Activated T-cell treated with anti-CD3 and anti-CD28 coated beads, Interleukin-2, amount 50 U/mL, for 72 hours (primary cell): ENCODE results near the gene CFAP119. TPM values are rescaled to one million over a fixed set of nuclear protein-coding genes. Genes with fewer than 3 reads are reported as not detected.
A peak's percentile ranks its signal among the peaks of the same experiment; 100 is the strongest.

Experiments used
- ATAC-seq, 2 donors: fragments of 150-1000 bp; cut with Tn5 transposase; replicated peaks in 1 of 2; 2 replicates each; pipeline ENCODE4 v1.10.0; 2021; ENCODE audit warnings: moderate library complexity in 2 of 2, mild to moderate bottlenecking in 1 of 2
- DNase-seq, 2 donors: peaks; one replicate each; pipeline ENCODE4 v3.0.0; 2021 to 2022; ENCODE audit warnings: mixed read lengths in 1 of 2
- H3K27ac Mint-ChIP-seq: one replicate; pipeline ENCODE4 v1.8.0; 2022; ENCODE audit warnings: mild to moderate bottlenecking, moderate library complexity, mixed read lengths
- H3K27me3 Mint-ChIP-seq: one replicate; pipeline ENCODE4 v1.8.0; 2022; ENCODE audit warnings: low read depth, mixed read lengths
- H3K36me3 Mint-ChIP-seq, 2 donors: one replicate each; pipeline ENCODE4 v1.8.0; 2022; ENCODE audit warnings: mixed read lengths in 2 of 2, mild to moderate bottlenecking in 1 of 2; ENCODE audit not compliant: insufficient read depth in 2 of 2
- H3K4me1 Mint-ChIP-seq: one replicate; pipeline ENCODE4 v1.8.0; 2022; ENCODE audit warnings: low read depth, mixed read lengths
- H3K4me3 Mint-ChIP-seq, 2 donors: one replicate each; pipeline ENCODE4 v1.8.0; 2022; ENCODE audit warnings: mild to moderate bottlenecking in 2 of 2, mixed read lengths in 2 of 2, moderate library complexity in 2 of 2
- H3K9me3 Mint-ChIP-seq, 2 donors: one replicate each; pipeline ENCODE4 v1.8.0; 2022; ENCODE audit warnings: mixed read lengths in 2 of 2
- total RNA-seq, 2 donors: library from RNA; stranded (reverse); gene quantifications; one replicate each; pipeline ENCODE4 v1.2.3, GENCODE V29; 2022

CFAP119 gene
- total RNA-seq, 2 donors from 2014 or later, result 3.2 to 4.7 TPM

GRCh38 chr16:30720694-30721093 lies 41.2 kb downstream of the CFAP119 start:
- Mint-ChIP-seq H3K27ac (peak overlapping the region; percentile 36), H3K27me3 (no peaks in the 10 kb centered on the region), H3K36me3 (peaks cover 22 to 61% of the 10 kb centered on the region in 2 donors), H3K4me1 (peaks cover 11% of the 10 kb centered on the region), H3K9me3 (peaks cover 0 to under 1% of the 10 kb centered on the region in 2 donors), H3K4me3 (no peak overlapping the region)
- DNase-seq (no peak), ATAC-seq (no peak)

- no peak overlapping the region for H3K27ac Mint-ChIP-seq
- H3K4me1 Mint-ChIP-seq, result peaks cover 17% of the 10 kb centered on the region
- peaks cover 0 to 3% of the 10 kb centered on the region in 2 donors for H3K9me3 Mint-ChIP-seq
- ATAC-seq, result no peak
- H3K4me3 Mint-ChIP-seq, result no peak overlapping the region
- H3K36me3 Mint-ChIP-seq, result peaks cover 25 to 64% of the 10 kb centered on the region in 2 donors
- no peaks in the 10 kb centered on the region for H3K27me3 Mint-ChIP-seq
- DNase-seq, result no peak
These were observed 41.8 kb downstream of the CFAP119 start for GRCh38 chr16:30720086-30720485.

- Mint-ChIP-seq H3K4me3 (peak overlapping the region; percentile 58 to 92), H3K27ac (peak overlapping the region; percentile 99), H3K27me3 (no peaks in the 10 kb centered on the region), H3K9me3 (peaks cover 0 to 3% of the 10 kb centered on the region in 2 donors), H3K4me1 (peaks cover 36% of the 10 kb centered on the region), H3K36me3 (peaks cover 27 to 59% of the 10 kb centered on the region in 2 donors)
- DNase-seq (peak; percentile 61 to 68), ATAC-seq (peak; percentile 99)
These were observed 46.0 kb downstream of the CFAP119 start for GRCh38 chr16:30715750-30716445.

GRCh38 chr16:30711712-30712111 lies 50.1 kb downstream of the CFAP119 start:
- H3K27ac Mint-ChIP-seq, result no peak overlapping the region

GRCh38 chr16:30710971-30711370 lies 50.9 kb downstream of the CFAP119 start:
- H3K27me3 Mint-ChIP-seq, result no peaks in the 10 kb centered on the region
- H3K4me3 Mint-ChIP-seq, result no peak overlapping the region
- H3K27ac Mint-ChIP-seq, result no peak overlapping the region
- ATAC-seq, result no peak
- H3K9me3 Mint-ChIP-seq, result peaks cover 0 to 3% of the 10 kb centered on the region in 2 donors
- no peak for DNase-seq
- peaks cover 34% of the 10 kb centered on the region for H3K4me1 Mint-ChIP-seq
- H3K36me3 Mint-ChIP-seq, result peaks cover 34 to 67% of the 10 kb centered on the region in 2 donors

More at GRCh38 chr16:30711712-30712111, 50.1 kb downstream of the CFAP119 start:
- H3K36me3 Mint-ChIP-seq, result peaks cover 38 to 71% of the 10 kb centered on the region in 2 donors
- H3K9me3 Mint-ChIP-seq, result peaks cover 0 to 3% of the 10 kb centered on the region in 2 donors
- H3K27me3 Mint-ChIP-seq, result no peaks in the 10 kb centered on the region
- DNase-seq, result no peak
- peaks cover 41% of the 10 kb centered on the region for H3K4me1 Mint-ChIP-seq
- ATAC-seq, result no peak
- no peak overlapping the region for H3K4me3 Mint-ChIP-seq

Other genes starting within 250 kb of the CFAP119 start
- 10 to 100 TPM; 21.0 to 22.5 TPM for gene ZNF768, start 235.5 kb downstream of the CFAP119 start, total RNA-seq
- gene ZNF747, start 227.2 kb downstream of the CFAP119 start, total RNA-seq, result 1 to 10 TPM; 8.3 to 9.2 TPM
- gene ZNF764, start 203.7 kb downstream of the CFAP119 start, total RNA-seq, result 10 to 100 TPM; 10.7 to 12.7 TPM
- gene ZNF688, start 190.3 kb downstream of the CFAP119 start, total RNA-seq, result 10 to 100 TPM; 14.5 TPM
- 10 to 100 TPM; 10.9 to 12.6 TPM for gene ZNF785, start 176.4 kb downstream of the CFAP119 start, total RNA-seq
- gene ZNF689, start 151.7 kb downstream of the CFAP119 start, total RNA-seq, result 10 to 100 TPM; 12.8 to 17.7 TPM
- 100 to 1,000 TPM; 108 to 124 TPM for gene PRR14, start 111.1 kb downstream of the CFAP119 start, total RNA-seq
- 100 to 1,000 TPM; 170 to 185 TPM for gene FBRS, start 103.6 kb downstream of the CFAP119 start, total RNA-seq
- 10 to 100 TPM; 52.9 to 64.7 TPM for gene SRCAP, start 62.9 kb downstream of the CFAP119 start, total RNA-seq
- gene PHKG2, start 13.6 kb downstream of the CFAP119 start, total RNA-seq, result 10 to 100 TPM; 38.0 to 38.5 TPM
- 10 to 100 TPM; 60.2 to 63.5 TPM for gene RNF40, start 260 bp upstream of the CFAP119 start, total RNA-seq
- gene ZNF629, start 25.1 kb upstream of the CFAP119 start, total RNA-seq, result 1 to 10 TPM; 3.7 TPM
- gene BCL7C, start 132.0 kb upstream of the CFAP119 start, total RNA-seq, result 10 to 100 TPM; 21.7 to 23.2 TPM
- gene CTF1, start 134.6 kb upstream of the CFAP119 start, total RNA-seq, result under 1 TPM; 0.25 to 0.72 TPM
- gene FBXL19, start 161.5 kb upstream of the CFAP119 start, total RNA-seq, result 10 to 100 TPM; 24.9 to 25.7 TPM
- gene ORAI3, start 187.0 kb upstream of the CFAP119 start, total RNA-seq, result 10 to 100 TPM; 13.6 to 15.6 TPM
- 10 to 100 TPM; 19.1 to 25.5 TPM for gene SETD1A, start 195.7 kb upstream of the CFAP119 start, total RNA-seq
- 1 to 10 TPM; 2.4 to 4.7 TPM for gene HSD3B7, start 223.1 kb upstream of the CFAP119 start, total RNA-seq
- gene STX1B, start 248.6 kb upstream of the CFAP119 start, total RNA-seq, result 1 to 10 TPM; 2.2 to 6.1 TPM